ENCODE data around the gene DNAJB7. TPM values are rescaled to one million over a fixed set of nuclear protein-coding genes. Genes with fewer than 3 reads are reported as not detected.

Gene DNAJB7
- total and polyA plus RNA-seq, 9 donors = not detected

GRCh38 chr22:40813912-40814315 lies 48.0 kb downstream of the DNAJB7 start:
- H3K4me1 ChIP-seq (ENCODE audit: insufficient read depth) = peaks cover 12% of the 10 kb centered on the region
- TF ChIP-seq EP300 (IDR thresholded peaks at IDR 0.05) (no peak), CTCF (IDR thresholded peaks at IDR 0.05) (no peak), POLR2A (IDR thresholded peaks at IDR 0.05) (no peak)

More at GRCh38 chr22:40813912-40814315, 48.0 kb downstream of the DNAJB7 start:
- Histone ChIP-seq H3K9me3 (no peaks in the 10 kb centered on the region), H3K27ac (no peak overlapping the region), H3K36me3 (no peaks in the 10 kb centered on the region), H3K4me3 (no peak overlapping the region), H3K27me3 (no peaks in the 10 kb centered on the region)
- intact Hi-C loops (cut with DNase I) = no loop called here
- no peak for DNase-seq

Small RNA genes lying within 50 kb of the gene (microRNA-seq; reads per million reads assigned to microRNA genes)
- 0.16 to 1.1 (median 0.71) reads per million in 3 donors for gene MIR4766

Small RNA genes lying within 50 kb of the gene (small RNA-seq; reads per million reads assigned to genes)
- gene MIR4766 = not detected

Other genes with a start within 250 kb of the DNAJB7 start
- 10 to 100 TPM; 41.6 to 59.7 (median 55.0) TPM for gene MRTFA, start 225.4 kb downstream of the DNAJB7 start, total RNA-seq
- 10 to 100 TPM; 15.4 to 29.8 TPM for gene MRTFA, start 225.4 kb downstream of the DNAJB7 start, polyA plus RNA-seq
- gene MCHR1, start 182.6 kb downstream of the DNAJB7 start, total RNA-seq = 1 to 10 TPM; 1.4 to 5.3 (median 2.3) TPM
- gene MCHR1, start 182.6 kb downstream of the DNAJB7 start, polyA plus RNA-seq = 10 to 100 TPM in 1 of 2 donors, 1 to 10 TPM in 1; 5.3 to 18.1 TPM
- 10 to 100 TPM; 23.4 to 44.1 (median 31.6) TPM for gene SLC25A17, start 42.8 kb downstream of the DNAJB7 start, total RNA-seq
- 10 to 100 TPM; 51.8 to 61.4 TPM for gene SLC25A17, start 42.8 kb downstream of the DNAJB7 start, polyA plus RNA-seq
- gene ST13, start 5.5 kb downstream of the DNAJB7 start, total RNA-seq = 100 to 1,000 TPM; 243 to 935 (median 602) TPM
- gene ST13, start 5.5 kb downstream of the DNAJB7 start, polyA plus RNA-seq = 1,000 to 10,000 TPM in 1 of 2 donors, 100 to 1,000 TPM in 1; 650 to 1,503 TPM
- 10 to 100 TPM; 12.4 to 28.8 (median 21.3) TPM for gene XPNPEP3, start 5.0 kb downstream of the DNAJB7 start, total RNA-seq
- gene XPNPEP3, start 5.0 kb downstream of the DNAJB7 start, polyA plus RNA-seq = 10 to 100 TPM in 1 of 2 donors, 1 to 10 TPM in 1; 7.4 to 12.9 TPM
- 10 to 100 TPM; 22.3 to 45.1 (median 38.7) TPM for gene RBX1, start 89.3 kb upstream of the DNAJB7 start, total RNA-seq
- gene RBX1, start 89.3 kb upstream of the DNAJB7 start, polyA plus RNA-seq = 10 to 100 TPM; 34.4 to 42.8 TPM
- gene EP300, start 230.5 kb upstream of the DNAJB7 start, total RNA-seq = 10 to 100 TPM; 51.4 to 86.2 (median 71.9) TPM
- 10 to 100 TPM; 23.6 to 57.9 TPM for gene EP300, start 230.5 kb upstream of the DNAJB7 start, polyA plus RNA-seq

Measured in ovary (tissue), 9 donors.